Neutrophil (primary cell): ENCODE data around the gene NPNT.

Experiments used
- H3K27ac ChIP-seq: fragments of 200-600 bp; sonication (generic); 2 replicates; pipeline ENCODE4 v1.5.1; 2016; ENCODE audit warnings: mild to moderate bottlenecking, moderate library complexity
- H3K27me3 ChIP-seq: fragments of 200-600 bp; sonication (generic); 2 replicates; pipeline ENCODE4 v1.6.0; 2016; ENCODE audit warnings: mild to moderate bottlenecking
- H3K36me3 ChIP-seq: fragments of 200-600 bp; sonication (generic); 2 replicates; pipeline ENCODE4 v1.5.1; 2017
- H3K4me1 ChIP-seq, 2 experiments: fragments of 200-600 bp in 1 of 2; sonication (generic) in 1 of 2; 1 replicate in 1 of 2; 2 replicates in 1 of 2; pipeline versions ENCODE4 v1.5.1 to v1.6.1; 2013 to 2016; ENCODE audit warnings: low read depth in 1 of 2, low read length in 1 of 2, mild to moderate bottlenecking in 1 of 2, moderate library complexity in 1 of 2; ENCODE audit not compliant: control insufficient read depth in 1 of 2, insufficient read depth in 1 of 2
- H3K4me3 ChIP-seq, 2 experiments: fragments of 200-600 bp in 1 of 2; sonication (generic) in 1 of 2; 1 replicate in 1 of 2; 2 replicates in 1 of 2; pipeline ENCODE4 v1.5.1; 2013 to 2016; ENCODE audit warnings: low read depth in 1 of 2, low read length in 1 of 2, mild to moderate bottlenecking in 1 of 2, moderate library complexity in 1 of 2
- H3K9me3 ChIP-seq: fragments of 200-600 bp; sonication (generic); 2 replicates; pipeline ENCODE4 v1.5.1; 2016
- CTCF ChIP-seq: fragments of 200-600 bp; sonication (generic); IDR thresholded peaks from 2 replicates; pipeline ENCODE4 v1.5.1; 2016; ENCODE audit warnings: antibody characterized with exemption

Gene NPNT

GRCh38 chr4:105971036-105971435, 75.8 kb downstream of the NPNT start:
- H3K9me3 ChIP-seq, result no peaks in the 10 kb centered on the region
- no peaks in the 10 kb centered on the region for H3K4me1 ChIP-seq
- H3K4me3 ChIP-seq, result no peak overlapping the region
- TF ChIP-seq CTCF, result no peak
- no peaks in the 10 kb centered on the region for H3K36me3 ChIP-seq
- H3K27me3 ChIP-seq, result no peaks in the 10 kb centered on the region
- no peak overlapping the region for H3K27ac ChIP-seq

GRCh38 chr4:105972946-105973621, 77.8 kb downstream of the NPNT start:
- Histone ChIP-seq H3K4me3 (no peak overlapping the region), H3K36me3 (no peaks in the 10 kb centered on the region), H3K27ac (no peak overlapping the region), H3K27me3 (no peaks in the 10 kb centered on the region), H3K4me1 (no peaks in the 10 kb centered on the region), H3K9me3 (no peaks in the 10 kb centered on the region)
- TF ChIP-seq CTCF, result no peak

- Histone ChIP-seq H3K36me3 (no peaks in the 10 kb centered on the region), H3K9me3 (no peaks in the 10 kb centered on the region), H3K27ac (no peak overlapping the region), H3K4me3 (no peak overlapping the region), H3K4me1 (no peaks in the 10 kb centered on the region), H3K27me3 (no peaks in the 10 kb centered on the region)
- TF ChIP-seq CTCF, result no peak
These were observed 81.6 kb downstream of the NPNT start for GRCh38 chr4:105976915-105977314.

GRCh38 chr4:105978684-105979296, 83.5 kb downstream of the NPNT start:
- Histone ChIP-seq H3K4me1 (no peaks in the 10 kb centered on the region), H3K9me3 (no peaks in the 10 kb centered on the region), H3K27me3 (no peaks in the 10 kb centered on the region), H3K4me3 (no peak overlapping the region), H3K36me3 (no peaks in the 10 kb centered on the region), H3K27ac (no peak overlapping the region)
- TF ChIP-seq CTCF, result no peak

- Histone ChIP-seq H3K36me3 (no peaks in the 10 kb centered on the region), H3K4me3 (no peak overlapping the region), H3K9me3 (no peaks in the 10 kb centered on the region), H3K27me3 (no peaks in the 10 kb centered on the region), H3K27ac (no peak overlapping the region), H3K4me1 (no peaks in the 10 kb centered on the region)
- TF ChIP-seq CTCF, result no peak
These were observed 84.2 kb downstream of the NPNT start for GRCh38 chr4:105979506-105979905.
